Anterior cingulate cortex (tissue), 58 donors: Measurements from ENCODE around the gene MOB2.
A peak's percentile ranks its signal among the peaks of the same experiment; 100 is the strongest.

ENCODE experiments used
- DNase-seq, 58 donors: peaks; one replicate each; lab custom pipeline; 2025; lab: John Stamatoyannopoulos, UW

The MOB2 gene

DNA sequence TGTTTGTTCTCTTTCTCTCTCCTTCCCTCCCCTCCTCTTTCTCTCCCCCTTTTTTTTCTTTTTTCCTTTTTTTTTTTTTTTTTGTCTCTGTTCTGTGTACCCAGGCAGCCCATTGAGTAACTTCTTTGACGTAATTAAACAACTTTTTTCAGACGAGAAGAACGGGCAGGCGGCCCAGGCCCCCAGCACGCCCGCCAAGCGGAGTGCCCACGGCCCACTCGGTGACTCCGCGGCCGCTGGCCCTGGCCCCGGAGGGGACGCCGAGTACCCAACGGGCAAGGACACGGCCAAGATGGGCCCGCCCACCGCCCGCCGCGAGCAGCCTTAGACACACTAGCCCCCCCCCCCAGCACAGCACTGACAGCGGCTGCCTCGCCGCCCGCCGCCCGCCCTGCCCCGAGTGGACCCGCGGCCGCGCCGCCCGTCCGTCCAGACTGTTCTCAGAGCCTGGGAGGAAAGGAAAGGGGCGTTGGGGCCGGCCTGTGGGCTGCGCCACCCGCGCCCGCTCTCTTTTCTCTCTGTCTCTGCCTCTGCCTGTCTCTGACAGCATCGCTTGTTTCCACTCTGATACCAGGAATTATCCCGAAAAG is 26.1 kb downstream of the MOB2 start:
- DNase-seq = peak in 50 of 58 donors; percentile 27 to 93 (median 70)

DNA sequence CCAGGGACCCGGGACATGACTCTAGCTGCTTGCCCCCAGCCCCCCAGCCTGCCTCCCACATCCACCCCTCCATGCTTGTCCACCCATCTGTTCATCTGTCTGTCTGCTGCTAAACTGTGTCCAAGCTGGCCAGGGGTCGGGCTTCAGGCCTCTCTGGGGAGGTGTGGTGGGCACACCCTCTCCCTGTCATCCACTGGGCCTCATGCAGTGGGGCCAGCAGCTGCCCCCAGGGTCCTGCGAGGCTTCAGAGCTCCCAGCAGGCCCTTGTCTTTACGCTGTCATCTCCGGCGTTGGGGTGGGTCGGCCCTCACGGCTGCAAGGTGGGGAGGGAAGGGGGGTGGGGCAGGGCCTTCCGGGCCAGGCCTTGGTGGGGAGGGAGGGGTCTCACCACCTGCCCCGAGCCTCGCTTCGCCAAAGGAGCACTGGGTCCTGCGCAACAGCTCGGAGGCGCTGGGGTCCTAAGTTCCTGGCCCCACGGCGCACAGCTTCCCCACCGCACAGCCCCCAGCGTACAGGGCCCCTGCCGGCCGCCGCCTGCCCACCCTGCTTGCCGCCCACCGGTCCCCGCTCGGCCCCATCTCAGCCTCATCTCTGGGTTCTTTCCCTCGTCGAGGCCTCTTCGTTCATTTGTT is 26.7 kb downstream of the MOB2 start:
- no peak for DNase-seq

DNA sequence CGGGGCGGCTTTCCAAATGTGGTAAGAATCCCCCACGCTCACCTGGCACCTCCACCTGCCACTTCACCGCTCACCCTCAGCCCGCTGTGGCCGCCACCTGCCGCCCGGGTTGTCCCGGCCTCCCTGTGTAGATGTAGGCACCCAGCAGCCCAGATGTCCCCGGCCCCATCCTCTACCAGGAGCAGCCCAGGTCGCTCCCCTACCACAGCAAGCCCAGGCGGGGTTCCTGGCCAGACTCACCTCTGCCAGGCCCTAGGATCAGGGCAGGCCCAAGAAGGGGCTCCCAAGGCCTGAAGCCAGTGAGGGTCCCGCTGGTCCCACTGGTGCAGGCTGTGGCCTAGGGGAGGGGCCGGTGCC is 27.4 kb downstream of the MOB2 start:
- DNase-seq = no peak

DNA sequence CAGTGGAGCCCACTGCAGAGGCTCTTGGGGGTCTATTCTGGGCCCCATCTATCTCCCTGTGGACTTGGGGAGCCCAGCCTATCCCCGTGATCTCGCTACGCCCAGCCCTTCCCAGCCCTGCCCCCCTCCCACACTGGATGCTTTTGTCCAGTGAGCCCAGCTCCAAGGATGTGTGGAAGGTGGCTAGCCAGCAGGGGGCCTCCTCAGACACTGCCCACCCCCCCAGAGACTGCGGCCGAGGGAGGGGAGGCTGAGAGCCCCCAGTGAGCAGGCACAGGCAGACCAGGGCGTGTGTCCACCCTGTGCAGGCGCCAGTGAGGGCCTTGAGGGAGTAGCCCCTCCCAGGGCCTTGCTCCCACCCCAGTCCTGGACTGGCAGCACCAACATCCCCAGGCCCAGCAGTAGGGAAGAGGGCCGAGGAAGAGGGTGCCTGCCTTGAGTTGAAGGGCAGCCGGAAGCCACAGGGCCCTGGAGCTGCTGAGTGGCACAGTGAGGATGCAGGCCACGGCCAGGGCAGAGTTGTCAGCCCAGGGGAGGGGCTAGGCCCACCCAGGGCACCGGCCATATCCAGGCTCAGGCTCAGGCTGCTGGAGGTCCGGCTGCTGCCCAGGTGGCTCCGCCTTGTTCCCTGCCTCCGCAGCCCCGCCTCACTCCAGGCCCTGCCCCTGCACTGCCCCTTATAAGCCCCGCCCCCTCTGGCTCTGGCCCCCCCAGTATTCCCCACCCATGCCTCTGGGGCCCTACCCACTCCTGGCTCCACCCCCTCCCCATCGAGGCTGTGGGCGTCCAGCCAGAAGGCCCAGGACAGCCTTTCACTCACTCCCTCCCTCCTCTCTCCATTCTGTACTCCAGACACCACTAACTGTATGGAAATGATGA is 28.0 kb downstream of the MOB2 start:
- peak in 22 of 58 donors; percentile 14 to 68 (median 44) for DNase-seq

DNA sequence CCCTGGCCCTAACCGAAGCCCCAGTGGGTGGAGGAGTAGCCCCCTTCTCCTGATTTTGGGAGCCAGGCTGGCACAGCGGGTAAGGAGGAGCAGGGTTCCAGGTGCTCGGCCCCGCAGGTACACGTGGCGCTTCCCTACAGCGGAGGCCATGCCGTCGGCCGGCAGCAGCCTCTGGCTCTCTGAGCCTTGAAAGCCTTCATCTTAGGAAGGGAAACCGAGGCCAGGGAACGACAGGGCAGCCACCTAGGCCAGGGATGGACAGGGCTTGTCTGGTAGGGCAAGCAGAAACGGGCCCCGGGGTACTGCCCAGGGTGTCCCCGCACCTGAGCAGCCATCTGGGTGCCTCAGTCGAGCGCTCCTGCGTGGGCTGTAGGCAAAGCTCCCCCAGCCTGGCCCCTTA is 28.7 kb downstream of the MOB2 start:
- DNase-seq = no peak

DNA sequence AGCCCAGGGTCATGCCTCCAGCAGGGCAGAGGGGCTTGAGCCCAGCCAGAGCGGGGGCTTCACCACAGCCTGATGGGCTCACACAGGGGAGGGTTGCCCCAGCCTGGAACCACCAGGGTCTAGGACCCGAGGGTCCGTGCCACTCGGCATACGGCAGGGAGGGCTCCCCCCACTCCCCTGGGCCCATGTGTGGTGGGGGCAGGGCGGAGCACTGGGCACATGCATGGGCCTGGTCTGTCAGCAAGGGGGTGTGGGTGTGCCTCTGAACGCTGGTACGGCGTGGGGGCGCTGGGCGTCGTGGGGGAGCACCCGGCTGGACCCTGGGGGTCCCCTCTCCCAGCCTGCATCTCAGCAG is 29.3 kb downstream of the MOB2 start:
- no peak for DNase-seq

DNA sequence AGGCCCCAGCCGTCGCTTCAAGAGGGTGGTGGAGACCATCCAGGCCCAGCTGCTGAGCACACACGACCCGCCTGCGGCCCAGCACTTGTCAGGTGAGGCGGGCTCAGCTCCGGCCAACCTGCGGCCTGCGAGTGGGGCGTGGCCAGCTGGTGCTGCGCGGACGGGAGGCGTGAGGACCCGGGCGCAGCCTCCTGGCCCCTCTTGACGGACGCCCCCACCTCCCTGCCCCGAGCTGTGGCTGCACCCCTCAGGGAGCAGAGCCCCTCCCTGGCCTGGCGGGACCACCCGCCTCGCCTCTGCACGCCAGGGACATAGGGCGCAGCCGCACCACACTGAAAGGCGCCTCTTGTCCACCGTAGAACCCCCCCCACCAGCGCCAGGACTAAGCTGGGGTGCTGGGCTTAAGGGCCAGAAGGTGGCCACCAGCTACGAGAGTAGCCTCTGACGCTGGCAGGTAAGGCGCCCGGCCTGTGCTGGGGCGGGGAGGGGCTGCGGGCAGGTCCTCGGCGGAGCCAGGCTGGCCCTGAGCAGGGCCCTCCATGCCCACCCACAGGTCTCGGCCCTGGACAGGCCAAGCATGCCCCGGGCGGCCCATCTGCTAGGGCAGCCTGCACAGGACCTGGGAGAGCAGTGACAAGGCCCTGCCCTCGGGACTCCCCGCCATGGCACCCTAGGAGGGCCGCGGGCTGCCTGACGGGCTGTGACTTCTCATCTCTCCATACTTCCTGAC is 29.8 kb downstream of the MOB2 start:
- DNase-seq = no peak

DNA sequence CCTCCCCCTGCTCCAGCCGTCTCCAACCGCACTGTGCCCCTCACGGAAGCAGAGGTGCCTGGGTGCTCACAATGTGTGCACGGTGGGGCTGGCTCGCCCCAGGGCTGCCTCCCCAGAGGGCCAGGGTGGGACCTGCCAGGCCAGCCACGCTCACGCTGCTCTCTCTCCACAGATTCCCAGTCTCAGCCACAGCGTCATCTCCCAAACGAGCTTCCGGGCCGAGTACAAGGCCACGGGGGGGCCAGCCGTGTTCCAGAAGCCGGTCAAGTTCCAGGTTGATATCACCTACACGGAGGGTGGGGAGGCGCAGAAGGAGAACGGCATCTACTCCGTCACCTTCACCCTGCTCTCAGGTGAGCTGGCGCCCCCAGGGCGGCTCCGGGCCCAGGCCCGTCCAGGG is 30.4 kb downstream of the MOB2 start:
- no peak for DNase-seq

DNA sequence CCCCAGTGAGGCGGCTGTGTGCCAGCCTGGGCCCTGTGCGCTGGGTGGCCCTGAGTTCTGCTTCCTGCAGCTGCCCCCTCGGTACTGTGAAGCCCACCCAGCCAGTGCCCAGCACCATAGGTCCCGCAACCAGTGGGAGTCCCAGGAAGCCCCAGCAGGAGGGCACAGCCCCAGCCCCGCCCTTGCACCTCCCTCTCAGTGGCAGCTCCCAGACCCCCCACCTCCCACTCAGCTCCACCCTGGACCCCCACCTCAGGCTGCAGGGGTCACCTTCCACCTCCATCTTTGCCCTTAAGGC is 30.9 kb downstream of the MOB2 start:
- DNase-seq = no peak

DNA sequence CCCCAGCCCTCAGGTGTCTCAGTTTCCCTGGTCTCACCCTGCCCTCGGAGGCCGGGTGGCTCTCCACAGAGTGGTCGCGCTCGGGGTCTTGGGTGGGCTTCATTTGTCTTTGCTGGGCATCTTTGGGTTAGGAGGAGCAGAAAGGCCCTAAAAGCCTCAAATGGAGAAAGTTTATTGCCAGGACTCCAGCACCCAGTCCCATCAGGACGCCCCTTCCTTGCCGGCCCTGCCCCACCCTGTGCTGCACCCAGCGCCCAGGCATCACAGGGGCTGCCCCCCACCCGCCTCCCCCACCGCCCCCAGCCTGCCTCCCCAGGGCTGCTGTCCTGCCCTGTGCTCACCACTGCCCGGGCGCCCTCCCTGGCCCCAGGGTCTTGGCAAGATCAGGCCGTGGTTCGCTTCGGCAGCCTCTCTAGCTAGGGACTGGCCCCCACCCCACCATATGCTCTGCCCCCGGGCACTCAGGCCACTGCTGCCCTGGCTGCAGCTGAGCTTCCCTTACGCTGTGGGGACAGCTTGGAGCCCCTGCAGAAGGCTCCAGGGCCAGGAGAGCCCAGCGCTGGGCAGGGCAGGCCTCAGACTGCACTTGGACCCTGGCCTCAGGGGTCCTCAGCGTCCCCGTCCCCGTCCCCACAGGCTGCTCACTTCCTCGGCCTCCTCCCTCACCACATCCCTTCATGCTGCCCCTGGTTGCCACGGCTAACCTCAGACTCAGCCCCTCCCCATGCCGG is 31.4 kb downstream of the MOB2 start:
- DNase-seq = no peak

DNA sequence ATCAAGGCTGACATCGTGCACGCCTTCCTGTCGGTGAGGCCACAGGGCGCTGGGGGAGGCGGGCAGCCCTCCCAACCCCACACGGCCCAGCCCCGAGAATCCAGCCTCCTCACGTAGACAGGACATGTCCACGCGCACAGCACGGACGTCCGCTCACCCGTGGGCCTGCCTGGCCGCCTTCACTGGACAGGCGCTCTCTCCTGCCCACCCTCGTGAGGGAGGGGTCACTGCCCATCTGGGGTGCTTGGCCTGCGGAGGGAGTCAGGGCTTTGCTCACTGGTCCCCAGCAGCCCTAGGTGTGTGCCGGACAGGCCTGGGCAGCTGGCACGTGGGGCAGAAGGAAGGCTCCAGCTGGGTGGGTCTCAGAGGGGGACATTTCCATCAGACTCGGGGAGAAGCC is 32.0 kb downstream of the MOB2 start:
- no peak for DNase-seq

DNA sequence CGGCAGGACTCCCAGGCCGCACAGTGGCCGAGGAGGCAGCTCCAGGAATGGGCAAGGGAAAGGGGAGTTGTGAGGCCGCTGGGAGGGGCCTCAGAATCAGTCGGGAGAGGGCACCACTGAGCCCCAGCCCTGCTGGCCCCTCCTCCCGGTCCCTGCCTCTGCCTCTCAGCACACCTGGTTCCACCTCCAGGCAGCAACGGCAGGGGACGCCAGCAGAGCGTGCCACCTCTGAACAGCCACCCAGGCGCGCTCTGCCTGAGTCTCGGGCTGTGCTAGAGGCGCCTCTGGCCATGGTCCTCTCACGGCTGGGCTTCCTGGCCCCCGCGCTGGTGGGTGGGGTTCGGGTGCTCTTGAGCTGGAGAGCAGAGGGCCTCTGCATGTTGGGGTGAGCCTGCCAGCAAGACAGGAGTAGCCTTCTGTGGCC is 33.0 kb downstream of the MOB2 start:
- no peak for DNase-seq

DNA sequence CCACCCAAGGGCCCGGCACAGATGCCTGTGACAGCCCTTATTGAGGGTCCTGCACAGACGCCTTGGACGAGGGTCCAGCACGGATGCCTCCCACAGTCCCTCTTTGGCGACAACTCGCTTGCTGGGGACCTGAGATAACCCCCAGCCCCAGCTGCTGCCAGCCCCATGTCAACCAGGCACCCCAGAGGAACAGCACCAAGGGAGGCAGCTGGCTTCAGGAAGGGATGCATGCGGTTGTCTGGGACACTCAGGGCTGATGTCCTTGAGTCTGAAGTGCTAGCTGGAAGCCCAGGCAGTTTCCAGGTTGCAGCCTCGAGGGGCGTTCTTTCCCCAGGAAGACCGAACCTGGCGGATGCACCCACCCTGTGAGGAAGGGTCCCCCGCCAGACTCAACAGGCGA is 33.8 kb downstream of the MOB2 start:
- no peak for DNase-seq

DNA sequence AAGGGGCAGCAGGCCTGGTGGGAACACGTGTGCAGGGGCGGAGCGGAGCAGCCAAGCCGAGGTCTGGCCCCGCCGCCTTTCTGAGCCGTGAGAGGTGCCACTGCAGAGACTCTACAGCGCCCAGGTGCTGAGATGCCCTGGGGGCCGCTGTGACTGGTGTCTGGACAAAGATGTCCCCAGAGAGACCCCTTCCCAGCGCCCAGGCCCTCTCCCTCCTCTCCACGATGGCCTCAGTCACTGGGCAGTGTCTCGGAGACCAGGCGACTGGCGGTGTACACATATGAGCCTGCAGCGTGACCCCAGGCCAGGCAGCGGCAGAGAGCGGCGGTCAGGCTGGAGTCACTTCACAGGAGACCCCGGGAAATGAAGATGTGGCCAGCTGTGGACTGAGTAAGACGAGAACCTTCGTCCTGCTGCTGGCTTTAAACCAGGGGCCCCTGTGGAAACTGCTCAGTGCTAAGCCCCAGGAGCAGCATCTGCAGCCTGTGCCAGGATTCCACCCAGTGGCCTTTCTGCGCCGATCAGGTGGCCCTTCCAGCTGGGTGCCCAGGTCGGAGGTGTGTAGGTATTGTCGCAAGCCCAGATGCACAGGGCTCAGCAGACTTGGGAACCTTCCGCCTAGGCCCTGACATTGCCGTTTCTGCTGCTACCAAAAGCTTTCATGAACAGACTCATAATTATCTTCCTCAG is 34.7 kb downstream of the MOB2 start:
- no peak for DNase-seq

DNA sequence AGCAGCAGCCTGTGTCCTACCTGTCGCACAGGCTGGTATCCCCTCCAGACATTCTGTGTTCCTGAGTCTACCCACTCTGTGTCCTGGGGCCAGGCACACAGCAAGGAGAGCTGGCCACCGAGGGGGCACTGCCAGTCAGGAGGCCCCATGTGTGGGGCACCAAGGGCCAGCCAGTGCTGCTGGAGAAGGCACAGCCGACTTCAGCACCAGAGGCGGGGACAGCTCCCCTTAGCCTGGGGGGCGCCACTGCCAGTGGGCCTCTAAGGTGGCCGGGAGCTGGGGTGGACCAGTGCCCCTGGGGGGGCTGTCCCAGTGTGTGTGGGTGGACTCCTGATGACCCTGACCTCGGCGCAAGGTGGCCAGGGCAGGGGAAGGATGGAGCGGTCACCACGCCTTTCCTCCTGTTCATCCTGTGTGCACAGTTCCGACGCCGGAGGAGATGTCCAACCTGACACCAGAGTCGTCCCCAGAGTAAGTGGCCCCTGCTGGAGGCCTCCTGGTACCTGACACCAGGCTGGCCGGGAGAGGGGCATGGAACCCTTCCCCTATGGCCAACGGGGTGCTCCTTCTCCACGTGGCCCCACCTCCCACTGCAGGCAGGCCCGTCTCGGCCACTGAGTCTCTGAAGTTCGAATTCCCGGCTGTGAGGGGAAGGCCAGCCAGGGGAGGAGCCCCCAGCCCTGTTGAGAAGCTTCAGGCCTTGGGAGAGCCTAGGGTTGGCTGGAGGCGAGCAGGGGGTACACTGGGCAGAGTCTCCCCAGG is 35.4 kb downstream of the MOB2 start:
- no peak for DNase-seq

DNA sequence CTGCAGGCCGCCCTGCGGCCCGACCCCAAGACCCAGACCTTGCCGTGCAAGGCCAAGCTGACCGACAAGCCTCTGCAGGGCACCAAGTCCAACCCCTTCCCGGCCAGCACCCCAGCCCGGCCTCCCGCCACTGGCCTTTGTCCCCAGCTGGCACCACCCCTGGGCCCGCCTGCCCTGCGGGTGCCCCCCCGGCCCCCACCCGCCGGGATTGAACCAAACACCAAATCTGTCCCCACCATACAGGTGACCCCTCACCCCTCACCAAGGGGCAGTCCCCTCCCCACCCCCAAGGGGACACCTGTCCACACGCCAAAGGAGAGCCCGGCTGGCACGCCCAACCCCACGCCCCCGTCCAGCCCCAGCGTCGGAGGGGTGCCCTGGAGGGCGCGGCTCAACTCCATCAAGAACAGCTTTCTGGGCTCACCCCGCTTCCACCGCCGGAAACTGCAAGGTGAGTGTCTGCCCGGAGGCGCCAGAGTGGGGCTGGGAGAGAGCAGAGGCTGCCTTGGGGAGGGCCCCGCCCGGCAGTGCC is 36.2 kb downstream of the MOB2 start:
- DNase-seq = no peak

DNA sequence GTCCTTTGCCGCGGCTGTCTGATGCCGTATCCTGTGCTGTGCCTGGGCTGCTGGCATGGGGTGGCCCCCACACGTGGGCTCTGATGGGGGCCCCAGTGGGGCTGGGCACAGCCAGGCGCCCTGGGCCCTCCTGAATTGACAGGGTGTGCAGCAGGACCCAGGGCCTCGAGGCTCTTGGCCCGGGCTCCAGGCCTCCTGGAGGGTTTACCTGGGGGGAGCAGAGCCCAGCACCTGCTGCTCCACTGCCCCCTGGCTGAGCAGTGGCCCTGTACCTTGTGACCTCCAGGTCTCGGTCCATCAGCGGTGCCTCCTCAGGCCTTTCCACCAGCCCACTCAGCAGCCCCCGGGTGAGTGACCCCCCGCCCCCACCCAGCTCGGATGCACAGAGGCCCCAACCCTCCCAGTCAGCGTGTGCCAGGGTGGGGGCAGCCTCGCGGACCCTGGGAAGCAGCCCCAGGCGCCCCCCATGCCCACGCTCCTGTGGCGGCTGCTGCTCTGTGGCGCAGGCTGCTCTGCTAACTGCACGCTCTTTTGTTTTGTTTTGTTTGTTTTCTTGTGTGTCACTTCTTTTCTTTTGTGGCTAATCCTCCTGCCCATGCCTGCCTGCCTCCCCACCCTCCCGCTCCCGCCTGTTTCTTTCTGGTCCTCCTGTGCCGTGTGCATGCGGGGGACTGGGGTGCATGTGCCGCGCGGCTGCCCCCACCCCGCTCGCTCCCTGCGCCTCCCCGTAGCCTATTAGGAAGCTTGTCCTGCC is 36.9 kb downstream of the MOB2 start:
- no peak for DNase-seq

DNA sequence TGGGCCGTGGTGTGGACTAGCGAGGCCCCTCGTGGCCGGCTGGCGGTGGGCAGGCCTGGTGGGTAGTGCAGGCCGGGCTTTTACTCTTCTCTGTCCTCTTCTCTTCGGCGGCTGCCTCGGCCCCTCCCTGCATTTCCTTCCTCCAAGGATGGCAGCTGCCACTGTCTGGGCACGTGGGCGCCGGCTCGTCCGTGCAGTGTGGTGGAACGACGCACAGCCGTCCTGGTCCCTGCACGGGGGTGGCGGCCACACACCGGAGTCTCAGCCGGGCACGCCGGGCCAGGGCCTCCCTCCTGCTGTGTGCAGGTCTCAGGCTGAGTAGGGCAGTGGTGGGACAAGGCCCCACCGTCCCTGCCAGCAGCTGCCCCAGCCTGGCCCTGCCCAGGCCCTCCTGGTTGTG is 37.7 kb downstream of the MOB2 start:
- peak in 12 of 58 donors; percentile 11 to 61 (median 34) for DNase-seq
